Hematopoietic multipotent progenitor cell treated with erythropoietin and hydrocortisone succinate and interleukin-3 and kit ligand, for 17 days (in vitro differentiated cells): Measurements from ENCODE around the gene ANGPT4.

Experiments used
- DNase-seq: peaks from one replicate; pipeline ENCODE4 v3.0.0-alpha.2; 2015; ENCODE audit warnings: low spot score

ANGPT4 gene

GRCh38 chr20:825710-826421 is 90.3 kb downstream of the ANGPT4 start:
- DNase-seq = no peak

GRCh38 chr20:824916-825315 is 91.2 kb downstream of the ANGPT4 start:
- DNase-seq = no peak

- no peak for DNase-seq
Measured at GRCh38 chr20:824490-824889, 91.6 kb downstream of the ANGPT4 start.

GRCh38 chr20:823574-823902 is 92.6 kb downstream of the ANGPT4 start:
- no peak for DNase-seq

- DNase-seq = no peak
Measured at GRCh38 chr20:822651-823573, 93.2 kb downstream of the ANGPT4 start.

- DNase-seq = no peak
Measured at GRCh38 chr20:821731-822065, 94.4 kb downstream of the ANGPT4 start.

GRCh38 chr20:821046-821730 is 94.9 kb downstream of the ANGPT4 start:
- DNase-seq = no peak

- no peak for DNase-seq
Measured at GRCh38 chr20:820323-820953, 95.7 kb downstream of the ANGPT4 start.
